Mammary epithelial cell (primary cell): ENCODE results near the gene SH2D4B.

Experiments
- EZH2 ChIP-seq: IDR thresholded peaks from 2 replicates; pipeline ENCODE4 v1.6.1; 2012; ENCODE audit warnings: low read length, inconsistent platforms, borderline replicate concordance
- TF ChIP-seq, protein P1 (sequence below), 2 donors: IDR thresholded peaks in 1 of 2; conservative IDR thresholded peaks in 1 of 2; 2 replicates each; pipeline ENCODE4 v1.5.1; 2011 to 2012; ENCODE audit warnings: inconsistent platforms in 2 of 2, low read length in 2 of 2, mild to moderate bottlenecking in 2 of 2, control low read depth in 1 of 2, low read depth in 1 of 2; ENCODE audit not compliant: insufficient read depth in 1 of 2; ENCODE audit errors: extremely low read depth in 1 of 2

DNA sequence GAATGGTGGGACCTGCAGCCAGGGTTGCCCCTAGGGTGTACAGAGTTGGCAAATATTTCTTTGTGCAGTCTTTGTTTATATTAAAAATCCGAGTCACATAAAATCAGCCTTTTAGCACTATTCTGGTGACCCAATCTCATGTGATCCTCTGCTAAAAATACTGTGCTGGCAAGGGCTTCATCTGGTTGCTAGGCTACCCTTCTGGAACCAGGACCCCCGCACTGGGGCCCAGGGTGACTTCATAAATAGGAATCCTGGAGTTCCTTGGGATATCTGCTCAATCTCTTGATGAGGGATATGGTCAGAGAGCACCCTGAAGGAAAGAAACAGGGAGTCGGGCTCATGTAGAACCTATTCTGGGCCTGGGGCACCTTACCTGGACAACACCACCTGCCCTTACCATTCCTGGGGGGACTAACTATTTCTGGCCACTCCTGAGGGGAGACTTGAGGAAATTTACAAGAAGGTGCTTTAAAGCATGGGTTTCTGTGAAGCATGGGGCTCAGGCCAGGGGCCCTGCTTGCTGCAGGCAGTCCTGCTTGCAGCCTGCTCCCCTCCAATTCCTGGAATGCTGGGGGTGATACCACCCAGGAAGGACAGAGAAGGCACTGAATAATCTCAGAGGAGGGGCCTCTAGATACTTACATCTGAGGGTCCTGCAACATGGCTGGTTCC lies 44.7 kb downstream of the SH2D4B start:
- TF ChIP-seq, protein P1, sequence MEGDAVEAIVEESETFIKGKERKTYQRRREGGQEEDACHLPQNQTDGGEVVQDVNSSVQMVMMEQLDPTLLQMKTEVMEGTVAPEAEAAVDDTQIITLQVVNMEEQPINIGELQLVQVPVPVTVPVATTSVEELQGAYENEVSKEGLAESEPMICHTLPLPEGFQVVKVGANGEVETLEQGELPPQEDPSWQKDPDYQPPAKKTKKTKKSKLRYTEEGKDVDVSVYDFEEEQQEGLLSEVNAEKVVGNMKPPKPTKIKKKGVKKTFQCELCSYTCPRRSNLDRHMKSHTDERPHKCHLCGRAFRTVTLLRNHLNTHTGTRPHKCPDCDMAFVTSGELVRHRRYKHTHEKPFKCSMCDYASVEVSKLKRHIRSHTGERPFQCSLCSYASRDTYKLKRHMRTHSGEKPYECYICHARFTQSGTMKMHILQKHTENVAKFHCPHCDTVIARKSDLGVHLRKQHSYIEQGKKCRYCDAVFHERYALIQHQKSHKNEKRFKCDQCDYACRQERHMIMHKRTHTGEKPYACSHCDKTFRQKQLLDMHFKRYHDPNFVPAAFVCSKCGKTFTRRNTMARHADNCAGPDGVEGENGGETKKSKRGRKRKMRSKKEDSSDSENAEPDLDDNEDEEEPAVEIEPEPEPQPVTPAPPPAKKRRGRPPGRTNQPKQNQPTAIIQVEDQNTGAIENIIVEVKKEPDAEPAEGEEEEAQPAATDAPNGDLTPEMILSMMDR (conservative IDR thresholded peaks at IDR 0.05 in 1 of 2, IDR thresholded peaks at IDR 0.05 in 1 of 2; ENCODE audit: extremely low read depth in 1 of 2, insufficient read depth in 1 of 2, low read depth in 1 of 2, low read length in 2 of 2): no peak
- no peak for TF ChIP-seq EZH2
